HG02610 (cell line): ENCODE measurements around the gene SLC13A2.
A peak's percentile ranks its signal among the peaks of the same experiment; 100 is the strongest.

Source experiments
- ATAC-seq: cut with Tn5 transposase; IDR thresholded peaks from one replicate; pipeline ENCODE4 v1.9.1; 2021; ENCODE audit warnings: mild to moderate bottlenecking, moderate library complexity; ENCODE audit not compliant: unreplicated experiment

Gene SLC13A2

GRCh38 chr17:28470914-28471366, 2.5 kb upstream of the SLC13A2 start:
- ATAC-seq, result no peak

GRCh38 chr17:28471531-28472342, 1.7 kb upstream of the SLC13A2 start:
- no peak for ATAC-seq

- ATAC-seq, result no peak
Measured at GRCh38 chr17:28472871-28473497, 460 bp upstream of the SLC13A2 start.

- ATAC-seq, result no peak
Measured at GRCh38 chr17:28474111-28474531, 677 bp downstream of the SLC13A2 start.

- no peak for ATAC-seq
Measured at GRCh38 chr17:28475151-28475900, 1.9 kb downstream of the SLC13A2 start.

- ATAC-seq, result no peak
Measured at GRCh38 chr17:28476076-28476865, 2.8 kb downstream of the SLC13A2 start.

GRCh38 chr17:28477928-28478327, 4.5 kb downstream of the SLC13A2 start:
- ATAC-seq, result no peak

- ATAC-seq, result no peak
Measured at GRCh38 chr17:28478712-28479615, 5.5 kb downstream of the SLC13A2 start.

- no peak for ATAC-seq
Measured at GRCh38 chr17:28480278-28480677, 6.8 kb downstream of the SLC13A2 start.

GRCh38 chr17:28480799-28481571, 7.5 kb downstream of the SLC13A2 start:
- no peak for ATAC-seq

- no peak for ATAC-seq
Measured at GRCh38 chr17:28482551-28483199, 9.2 kb downstream of the SLC13A2 start.

GRCh38 chr17:28484296-28484695, 10.9 kb downstream of the SLC13A2 start:
- peak; percentile 82 for ATAC-seq

GRCh38 chr17:28485049-28485448, 11.6 kb downstream of the SLC13A2 start:
- no peak for ATAC-seq

GRCh38 chr17:28487881-28488532, 14.6 kb downstream of the SLC13A2 start:
- ATAC-seq, result no peak

- no peak for ATAC-seq
Measured at GRCh38 chr17:28488533-28489276, 15.3 kb downstream of the SLC13A2 start.

- no peak for ATAC-seq
Measured at GRCh38 chr17:28491286-28491685, 17.8 kb downstream of the SLC13A2 start.

- no peak for ATAC-seq
Measured at GRCh38 chr17:28491860-28492259, 18.4 kb downstream of the SLC13A2 start.
